Measurements from ENCODE around the gene ZNF776.
"Not testable (repeated sequence)": the region's sequence is repeated elsewhere in the genome, so short reads cannot be mapped to it uniquely, and the experiment has no call there.

The ZNF776 gene

DNA sequence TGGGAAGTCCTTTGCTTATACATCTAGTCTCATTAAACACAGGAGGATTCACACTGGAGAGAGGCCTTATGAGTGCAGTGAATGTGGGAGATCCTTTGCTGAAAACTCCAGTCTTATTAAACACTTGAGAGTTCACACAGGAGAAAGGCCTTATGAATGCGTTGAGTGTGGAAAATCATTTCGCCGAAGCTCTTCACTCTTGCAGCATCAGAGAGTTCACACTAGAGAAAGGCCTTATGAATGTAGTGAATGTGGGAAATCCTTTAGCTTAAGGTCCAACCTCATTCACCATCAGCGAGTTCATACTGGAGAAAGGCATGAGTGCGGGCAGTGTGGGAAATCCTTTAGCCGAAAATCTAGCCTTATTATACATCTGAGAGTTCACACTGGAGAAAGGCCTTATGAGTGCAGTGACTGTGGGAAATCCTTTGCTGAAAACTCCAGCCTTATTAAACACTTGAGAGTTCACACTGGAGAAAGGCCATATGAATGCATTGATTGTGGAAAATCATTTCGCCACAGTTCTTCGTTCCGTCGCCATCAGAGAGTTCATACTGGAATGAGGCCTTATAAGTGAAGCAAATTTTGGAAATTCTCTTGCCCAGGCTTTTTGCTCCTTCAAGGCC lies 32.7 kb downstream of the ZNF776 start:
- no peak for DNase-seq

GRCh38 chr19:57786286-57786685 lies 39.7 kb downstream of the ZNF776 start:
- no peak for DNase-seq

DNA sequence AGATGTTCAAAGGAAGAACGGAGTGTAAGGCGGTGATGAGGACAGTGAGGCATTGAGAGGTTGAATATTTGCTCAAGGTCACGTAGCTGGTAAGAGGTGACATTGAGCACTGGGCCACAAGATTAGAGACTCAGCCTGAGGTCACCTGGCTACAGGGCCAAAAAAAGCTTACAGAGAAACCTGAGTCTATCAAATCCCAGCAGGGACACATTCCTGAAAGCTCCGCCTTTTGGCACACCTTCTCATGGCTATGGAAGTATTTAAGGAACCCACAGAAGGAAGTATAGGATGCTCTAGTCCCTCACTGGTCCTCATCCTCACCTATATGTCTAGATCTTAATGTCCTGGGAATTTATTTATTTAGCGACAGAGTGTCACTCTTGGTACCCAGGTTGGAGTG lies 40.3 kb downstream of the ZNF776 start:
- no peak for DNase-seq

- DNase-seq = no peak
Measured at GRCh38 chr19:57788114-57788692, 41.6 kb downstream of the ZNF776 start.

DNA sequence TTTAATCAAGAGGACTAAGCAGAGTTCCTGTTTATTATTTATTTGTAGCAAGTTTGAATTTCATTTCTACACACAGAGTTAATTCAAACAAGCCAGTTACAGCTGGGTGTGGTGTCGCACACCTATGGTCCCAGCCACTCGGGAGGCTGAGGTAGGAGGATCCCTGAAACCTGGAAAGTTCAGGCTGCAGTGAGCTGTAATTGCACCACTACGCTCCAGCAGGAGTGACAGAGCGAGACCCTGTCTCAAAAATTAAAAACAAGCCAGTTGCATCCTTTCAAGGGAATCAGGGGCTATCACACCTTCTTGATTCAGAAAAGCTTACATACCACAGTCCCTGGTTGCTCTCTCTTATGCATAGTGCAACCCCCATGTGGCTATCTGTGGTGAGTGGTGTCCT lies 42.7 kb downstream of the ZNF776 start:
- no peak for DNase-seq

GRCh38 chr19:57796580-57796979 lies 50.0 kb downstream of the ZNF776 start:
- not testable (repeated sequence) for DNase-seq

- no peak for DNase-seq
Measured at GRCh38 chr19:57800696-57801095, 54.1 kb downstream of the ZNF776 start.

GRCh38 chr19:57802269-57802668 lies 55.7 kb downstream of the ZNF776 start:
- DNase-seq = no peak

DNA sequence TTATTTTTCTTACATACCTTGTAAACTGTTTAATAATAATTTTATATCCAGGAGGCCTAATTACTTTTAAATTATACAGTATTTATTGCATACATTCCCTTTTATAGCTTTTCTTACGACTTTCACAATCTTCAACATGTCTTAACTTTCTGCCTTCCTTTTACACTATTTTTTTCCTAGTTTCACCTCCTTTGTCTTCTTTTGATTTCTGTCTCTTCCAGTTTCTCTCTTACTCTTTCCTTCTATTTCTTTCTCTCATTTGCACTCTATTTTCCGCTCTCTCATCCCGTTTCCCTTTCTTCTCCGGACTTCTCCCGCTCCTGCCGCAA lies 56.6 kb downstream of the ZNF776 start:
- DNase-seq = no peak

- no peak for DNase-seq
Measured at GRCh38 chr19:57803594-57804325, 57.1 kb downstream of the ZNF776 start.

GRCh38 chr19:57807541-57807940 lies 60.9 kb downstream of the ZNF776 start:
- DNase-seq = no peak

Measured in NCI-H446 treated with DMSO at 0.1 percent for 48 hours (cell line).